Left ventricle myocardium superior (tissue), 1 donor: ENCODE measurements around the gene NEDD4. TPM values are rescaled to one million over a fixed set of nuclear protein-coding genes. Genes with fewer than 3 reads are reported as not detected.
A peak's percentile ranks its signal among the peaks of the same experiment; 100 is the strongest.
"Not testable (repeated sequence)": the region's sequence is repeated elsewhere in the genome, so short reads cannot be mapped to it uniquely, and the experiment has no call there.

Source experiments
- ATAC-seq: fragments of 200-7000 bp; cut with Tn5 transposase; one replicate; pipeline ENCODE4 v1.9.1; 2020; ENCODE audit warnings: mild to moderate bottlenecking, moderate library complexity
- DNase-seq: peaks from one replicate; pipeline ENCODE4 v3.0.0-alpha.2; 2020
- intact Hi-C: fragments of 100-400 bp; cut with micrococcal nuclease; formaldehyde crosslinking; loops from one replicate; pipeline ENCODE4 v1.11.0; 2022
- total RNA-seq: library from RNA; stranded (reverse); fragmentation: NEBNext Ultra II Directional; extraction: Animal tissue kit (Norgen Biotek cat#: 25700); gene quantifications from one replicate; pipeline ENCODE4 v1.2.1, GENCODE V29; 2021
- donor health status: DM: no; HTN: yes; CAD: no; lungs with severe emphysema.

Gene NEDD4
- total RNA-seq, 1 donor from 2014 or later, result 10.5 TPM

DNA sequence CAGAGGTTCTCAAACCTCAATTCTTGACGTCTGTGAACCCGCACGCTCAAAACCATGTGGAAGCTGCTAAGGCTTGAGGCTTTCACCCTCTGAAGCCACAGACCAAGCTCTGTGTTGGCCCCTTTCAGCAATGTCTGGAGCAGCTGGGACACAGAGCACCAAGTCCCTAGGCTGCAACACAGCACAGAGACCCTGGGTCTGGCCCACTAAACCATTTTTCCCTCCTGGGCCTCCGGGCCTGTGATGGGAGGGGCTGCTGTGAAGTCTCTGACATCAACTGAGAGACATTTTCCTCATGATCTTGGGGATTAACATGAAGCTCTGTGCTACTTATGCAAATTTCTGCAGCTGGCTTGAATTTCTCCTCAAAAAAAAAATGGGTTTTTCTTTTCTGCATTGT, 21.3 kb upstream of the NEDD4 start:
- intact Hi-C loops, result no loop called here
- no peak for ATAC-seq
- DNase-seq, result no peak

- peak; percentile 35 for ATAC-seq
- peak; percentile 40 for DNase-seq
- intact Hi-C loops, result not testable (repeated sequence)
Observed at GRCh38 chr15:56007053-56007452, 13.6 kb upstream of the NEDD4 start.

GRCh38 chr15:56006371-56006770, 13.0 kb upstream of the NEDD4 start:
- ATAC-seq, DNase-seq, intact Hi-C loops: not testable (repeated sequence)

- DNase-seq, intact Hi-C loops, ATAC-seq: not testable (repeated sequence)
Observed at GRCh38 chr15:56004281-56004680, 10.9 kb upstream of the NEDD4 start.

DNA sequence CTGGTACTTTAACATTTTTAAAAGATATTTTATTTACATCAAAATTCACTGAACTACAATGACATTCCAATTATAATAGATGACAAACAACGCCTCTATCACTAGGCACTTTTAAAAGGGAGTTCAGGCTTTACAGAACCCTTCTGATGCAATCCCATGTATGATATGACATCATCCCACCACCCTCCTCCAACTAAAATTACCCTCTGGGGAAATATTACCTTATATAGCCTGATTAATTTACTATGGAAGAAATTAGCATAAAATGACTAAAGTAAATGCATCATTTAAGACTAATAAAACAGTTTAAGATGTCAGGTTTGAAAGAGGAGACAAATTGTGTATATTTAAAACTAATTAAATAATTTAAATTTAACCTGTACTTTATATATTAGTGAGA, 10.4 kb upstream of the NEDD4 start:
- DNase-seq, ATAC-seq, intact Hi-C loops: not testable (repeated sequence)

- DNase-seq, ATAC-seq, intact Hi-C loops: not testable (repeated sequence)
Observed at GRCh38 chr15:56003277-56003676, 9.9 kb upstream of the NEDD4 start.

- intact Hi-C loops, result no loop called here
- no peak for DNase-seq
- no peak for ATAC-seq
Observed at GRCh38 chr15:56001471-56002078, 8.2 kb upstream of the NEDD4 start.

GRCh38 chr15:55999658-56000057, 6.2 kb upstream of the NEDD4 start:
- intact Hi-C loops, result no loop called here
- no peak for ATAC-seq
- DNase-seq, result no peak

DNA sequence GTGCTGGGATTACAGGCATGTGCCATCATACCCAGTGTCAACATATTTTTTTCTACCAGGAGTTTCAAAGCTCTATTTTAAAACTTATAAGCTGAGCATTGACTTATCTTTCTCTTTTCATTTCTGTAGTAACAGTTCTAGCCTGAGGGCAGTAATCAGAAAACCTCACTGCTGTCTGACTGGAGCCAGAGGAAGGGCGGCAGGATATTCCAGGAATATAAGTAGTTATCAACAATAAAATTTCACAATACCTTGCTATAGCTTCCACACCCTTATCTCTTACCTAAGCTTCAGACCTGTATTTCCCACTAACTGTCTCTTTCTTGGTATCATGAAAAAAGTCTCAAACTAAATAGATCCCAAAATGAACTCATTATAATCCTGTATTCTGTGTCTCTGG, 5.1 kb upstream of the NEDD4 start:
- no peak for ATAC-seq
- intact Hi-C loops, result no loop called here
- DNase-seq, result no peak

GRCh38 chr15:55993804-55994560, 570 bp upstream of the NEDD4 start:
- intact Hi-C loops, result no loop called here
- no peak for DNase-seq
- ATAC-seq, result peak; percentile 5

GRCh38 chr15:55992769-55993110, 672 bp downstream of the NEDD4 start:
- DNase-seq (no peak), ATAC-seq (no peak)
- intact Hi-C loops, result no loop called here

DNA sequence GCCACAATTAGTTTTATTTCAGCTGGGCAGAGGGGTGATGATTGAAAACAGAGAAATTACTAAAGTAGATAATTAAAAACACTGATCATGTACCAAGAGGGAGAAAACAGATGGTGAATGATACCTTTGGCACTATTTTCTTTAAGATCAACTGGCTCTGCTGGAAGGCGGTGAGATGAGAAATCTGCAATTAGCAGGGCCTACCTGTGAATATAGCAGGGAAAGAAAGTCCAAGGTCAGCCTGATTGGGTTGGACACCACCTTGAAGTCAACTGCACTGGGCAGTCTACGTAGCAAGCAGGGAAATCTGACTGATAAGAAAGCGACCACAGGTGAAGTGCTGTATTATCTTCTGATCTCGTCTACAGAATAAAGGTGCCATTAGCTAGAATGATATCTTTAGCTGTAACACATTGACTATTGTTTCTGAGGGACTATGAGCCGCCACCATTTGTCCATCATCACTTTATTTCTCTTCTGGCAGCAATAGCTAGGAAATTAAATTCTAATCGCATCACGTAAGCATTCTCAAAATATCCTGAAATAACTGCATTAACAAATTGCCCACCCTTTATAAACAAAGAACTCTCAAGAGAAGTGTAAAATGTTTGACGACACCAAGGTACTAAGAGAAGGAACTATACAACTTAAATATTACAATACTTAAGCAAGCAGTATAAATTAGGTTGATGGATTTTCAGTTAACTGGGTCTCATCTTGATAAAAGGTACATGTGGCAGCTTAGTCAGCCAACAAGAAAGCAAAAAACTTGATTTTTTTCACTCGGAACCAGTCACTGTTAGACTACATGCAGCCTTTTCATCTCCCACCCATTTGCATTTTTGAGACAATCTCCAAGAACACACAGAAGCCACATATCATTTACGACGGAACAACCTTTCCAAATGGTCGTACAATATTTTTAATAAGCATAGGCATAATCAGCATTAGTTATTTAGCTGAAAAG, 1.3 kb downstream of the NEDD4 start:
- no peak for ATAC-seq
- intact Hi-C loops, result no loop called here

DNA sequence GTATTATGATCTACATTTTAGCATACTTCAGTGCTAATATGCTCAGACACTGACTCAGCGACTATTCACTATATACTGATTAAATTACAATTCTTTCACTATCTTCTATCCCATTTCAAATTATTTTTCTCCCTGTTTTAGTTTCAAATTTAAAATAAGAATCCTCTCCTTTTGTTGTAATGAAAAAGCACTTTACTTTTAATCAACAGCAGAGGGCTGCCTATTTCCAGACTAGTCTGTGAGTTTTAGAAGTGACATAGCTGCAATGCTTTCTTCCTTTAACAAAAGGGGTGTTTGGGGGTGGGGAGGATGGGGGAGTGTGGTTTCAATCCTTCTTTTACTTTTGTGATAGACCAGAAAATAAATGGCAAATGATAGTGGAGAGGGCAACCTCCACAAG, 2.4 kb downstream of the NEDD4 start:
- no peak for ATAC-seq
- intact Hi-C loops, result no loop called here

More for the DNA sequence above, 1.3 kb downstream of the NEDD4 start:
- no peak for DNase-seq

GRCh38 chr15:55990516-55990915, 2.9 kb downstream of the NEDD4 start:
- intact Hi-C loops, result no loop called here
- no peak for DNase-seq
- ATAC-seq, result no peak

More for the DNA sequence above, 2.4 kb downstream of the NEDD4 start:
- DNase-seq, result no peak

GRCh38 chr15:55989383-55989782, 4.0 kb downstream of the NEDD4 start:
- DNase-seq (no peak), ATAC-seq (no peak)
- intact Hi-C loops, result no loop called here

GRCh38 chr15:55981582-55982249, 11.7 kb downstream of the NEDD4 start:
- intact Hi-C loops, result no loop called here
- ATAC-seq, result no peak
- DNase-seq, result no peak

GRCh38 chr15:55980511-55980910, 12.9 kb downstream of the NEDD4 start:
- no peak for DNase-seq
- intact Hi-C loops, result no loop called here
- ATAC-seq, result no peak

GRCh38 chr15:55977231-55977630, 16.2 kb downstream of the NEDD4 start:
- intact Hi-C loops, result no loop called here
- DNase-seq, result no peak
- no peak for ATAC-seq

DNA sequence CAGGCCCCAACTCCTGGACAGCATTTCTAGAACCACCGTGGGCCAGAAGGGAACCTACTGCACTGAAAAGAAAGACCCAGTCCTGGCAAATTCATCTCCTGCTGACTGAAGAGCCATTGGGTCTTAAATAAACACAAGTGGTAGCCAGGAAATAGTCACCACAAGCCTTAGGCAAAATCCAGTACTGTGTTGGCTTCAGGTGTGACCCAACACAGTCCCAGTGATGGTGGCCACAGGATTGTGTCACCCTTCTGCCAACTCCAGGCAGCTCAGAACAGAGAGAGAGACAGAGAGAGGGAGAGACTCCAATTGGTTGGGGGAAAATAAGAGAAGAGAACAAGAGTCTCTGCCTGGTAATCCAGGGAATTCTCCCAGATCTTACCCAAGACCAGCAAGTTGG, 23.1 kb downstream of the NEDD4 start:
- no peak for ATAC-seq
- no peak for DNase-seq
- intact Hi-C loops, result no loop called here
